ENCODE measurements around the gene ABHD6.

Gene ABHD6

GRCh38 chr3:58331593-58332152 is 94.1 kb downstream of the ABHD6 start:
- Histone ChIP-seq H3K36me3 (ENCODE audit: control insufficient read depth, insufficient read depth, low read length) (no peaks in the 10 kb centered on the region), H3K4me3 (replicated peaks; ENCODE audit: low read depth, low read length) (no peak overlapping the region), H3K27me3 (replicated peaks; ENCODE audit: control insufficient read depth, insufficient read depth, low read length) (no peaks in the 10 kb centered on the region)
- TF ChIP-seq, protein P1, sequence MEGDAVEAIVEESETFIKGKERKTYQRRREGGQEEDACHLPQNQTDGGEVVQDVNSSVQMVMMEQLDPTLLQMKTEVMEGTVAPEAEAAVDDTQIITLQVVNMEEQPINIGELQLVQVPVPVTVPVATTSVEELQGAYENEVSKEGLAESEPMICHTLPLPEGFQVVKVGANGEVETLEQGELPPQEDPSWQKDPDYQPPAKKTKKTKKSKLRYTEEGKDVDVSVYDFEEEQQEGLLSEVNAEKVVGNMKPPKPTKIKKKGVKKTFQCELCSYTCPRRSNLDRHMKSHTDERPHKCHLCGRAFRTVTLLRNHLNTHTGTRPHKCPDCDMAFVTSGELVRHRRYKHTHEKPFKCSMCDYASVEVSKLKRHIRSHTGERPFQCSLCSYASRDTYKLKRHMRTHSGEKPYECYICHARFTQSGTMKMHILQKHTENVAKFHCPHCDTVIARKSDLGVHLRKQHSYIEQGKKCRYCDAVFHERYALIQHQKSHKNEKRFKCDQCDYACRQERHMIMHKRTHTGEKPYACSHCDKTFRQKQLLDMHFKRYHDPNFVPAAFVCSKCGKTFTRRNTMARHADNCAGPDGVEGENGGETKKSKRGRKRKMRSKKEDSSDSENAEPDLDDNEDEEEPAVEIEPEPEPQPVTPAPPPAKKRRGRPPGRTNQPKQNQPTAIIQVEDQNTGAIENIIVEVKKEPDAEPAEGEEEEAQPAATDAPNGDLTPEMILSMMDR (IDR thresholded peaks at IDR 0.05; ENCODE audit: insufficient read depth, low read length, poor library complexity, severe bottlenecking): no peak
- DNase-seq (ENCODE audit: extremely low read depth, insufficient read length): no peak

DNA sequence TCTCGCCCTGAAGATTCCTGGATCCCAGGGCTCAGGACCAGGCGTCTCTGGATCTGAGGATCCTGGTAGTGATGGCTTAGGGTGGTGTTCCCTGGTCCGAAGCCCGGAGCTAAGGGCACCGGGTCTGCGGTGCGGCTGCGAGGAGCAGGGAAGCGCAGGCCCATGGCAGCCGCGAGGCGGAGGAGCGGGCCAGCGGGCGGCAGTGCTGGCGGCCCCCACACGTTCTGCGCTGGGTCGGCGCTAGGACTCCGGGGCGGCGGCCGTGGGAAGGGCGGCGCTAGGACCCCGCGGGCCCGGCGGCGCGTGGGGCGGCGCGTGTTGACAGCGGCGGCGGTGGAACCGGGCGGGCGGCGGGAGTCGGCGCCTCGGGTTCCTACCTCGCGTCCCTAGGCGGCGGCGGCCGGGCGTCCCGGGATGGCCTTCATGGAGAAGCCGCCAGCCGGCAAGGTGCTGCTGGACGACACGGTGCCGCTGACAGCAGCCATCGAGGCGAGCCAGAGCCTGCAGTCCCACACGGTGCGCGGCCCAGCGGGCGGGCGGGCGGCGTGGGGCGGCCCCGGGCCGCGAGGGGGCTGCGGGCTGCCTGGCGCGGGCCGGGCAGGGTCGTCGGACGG is 95.1 kb downstream of the ABHD6 start, which contains the start of gene PXK:
Gene PXK, plus strand, starts transcription at position 318 of the 614 bp plus-strand sequence. Its CDS starts 97 bp downstream, at position 415.
- peak within 1 kb of the TSS; percentile 64 for H3K4me3 ChIP-seq (replicated peaks; ENCODE audit: low read depth, low read length)
- H3K27me3 ChIP-seq (replicated peaks; ENCODE audit: control insufficient read depth, insufficient read depth, low read length): no peaks in the 10 kb centered on the region
- TF ChIP-seq, protein P1 (IDR thresholded peaks at IDR 0.05; ENCODE audit: insufficient read depth, low read length, poor library complexity, severe bottlenecking): peak; percentile 11
- H3K36me3 ChIP-seq (ENCODE audit: control insufficient read depth, insufficient read depth, low read length): no peaks in the 10 kb centered on the region
- peak; percentile 88 for DNase-seq (ENCODE audit: extremely low read depth, insufficient read length)

DNA sequence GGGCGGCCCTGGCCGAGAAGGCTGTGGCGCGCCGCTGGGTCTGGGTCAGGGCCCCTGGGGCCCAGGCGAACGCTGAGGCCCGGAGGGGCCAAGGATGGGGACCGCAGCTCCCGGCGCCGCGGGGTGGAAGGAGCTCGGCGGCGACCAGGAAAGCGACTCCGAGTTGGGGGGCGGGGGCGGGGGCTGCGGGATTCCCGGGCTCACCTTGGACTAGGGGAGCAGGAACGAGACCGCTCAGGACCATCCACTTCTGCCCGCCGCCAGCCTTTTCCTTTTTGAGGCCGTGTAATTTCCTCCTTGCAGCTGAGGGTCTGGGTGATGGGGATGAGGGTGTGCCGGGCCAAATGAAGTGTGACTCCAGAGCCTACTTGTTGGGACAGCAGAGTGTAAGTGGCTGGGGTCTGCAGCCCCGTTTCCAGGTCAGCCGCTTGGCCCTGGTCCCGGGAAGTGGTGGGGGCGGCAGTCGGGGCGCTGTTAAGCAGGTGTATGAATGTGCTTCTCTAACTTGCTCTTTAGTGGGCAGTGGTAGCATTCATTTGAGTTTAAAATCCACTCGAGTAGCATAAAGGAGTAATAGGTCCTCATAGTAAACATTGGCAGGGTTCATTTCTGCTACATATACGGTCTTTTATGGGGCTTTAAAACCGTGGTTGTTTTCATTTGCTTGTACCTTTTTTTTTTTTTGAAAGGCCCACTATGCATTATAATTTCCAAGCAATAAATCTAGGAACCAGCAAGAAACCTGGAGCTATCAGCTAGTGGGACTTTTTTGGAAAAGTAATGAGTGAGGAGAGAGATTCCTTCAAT is 95.8 kb downstream of the ABHD6 start:
- Histone ChIP-seq H3K4me3 (replicated peaks; ENCODE audit: low read depth, low read length) (peak overlapping the region; percentile 64), H3K36me3 (ENCODE audit: control insufficient read depth, insufficient read depth, low read length) (no peaks in the 10 kb centered on the region), H3K27me3 (replicated peaks; ENCODE audit: control insufficient read depth, insufficient read depth, low read length) (no peaks in the 10 kb centered on the region)
- DNase-seq (ENCODE audit: extremely low read depth, insufficient read length): peak; percentile 60
- TF ChIP-seq, protein P1 (IDR thresholded peaks at IDR 0.05; ENCODE audit: insufficient read depth, low read length, poor library complexity, severe bottlenecking): peak; percentile 39

GRCh38 chr3:58334013-58334321 is 96.4 kb downstream of the ABHD6 start:
- DNase-seq (ENCODE audit: extremely low read depth, insufficient read length): no peak
- Histone ChIP-seq H3K4me3 (replicated peaks; ENCODE audit: low read depth, low read length) (peak overlapping the region; percentile 64), H3K27me3 (replicated peaks; ENCODE audit: control insufficient read depth, insufficient read depth, low read length) (no peaks in the 10 kb centered on the region), H3K36me3 (ENCODE audit: control insufficient read depth, insufficient read depth, low read length) (no peaks in the 10 kb centered on the region)
- TF ChIP-seq, protein P1 (IDR thresholded peaks at IDR 0.05; ENCODE audit: insufficient read depth, low read length, poor library complexity, severe bottlenecking): no peak

DNA sequence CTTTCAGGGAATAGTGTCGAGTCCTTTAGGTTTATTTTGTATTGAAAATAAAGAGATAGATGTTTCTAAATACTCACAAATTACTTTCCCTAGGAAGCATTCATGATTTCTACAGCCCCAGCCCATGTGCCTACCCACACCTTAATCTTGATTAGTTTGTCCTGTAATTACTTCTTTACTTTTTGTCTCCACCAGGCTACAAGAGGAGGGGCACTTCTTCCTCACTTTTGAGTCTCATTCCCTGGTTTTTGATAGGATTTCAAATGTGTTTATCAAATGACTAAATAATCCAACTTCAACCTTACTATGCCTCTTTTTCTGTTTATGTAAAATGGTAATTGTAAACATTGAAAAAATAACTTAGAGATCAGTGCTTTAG is 96.9 kb downstream of the ABHD6 start:
- DNase-seq (ENCODE audit: extremely low read depth, insufficient read length): no peak
- Histone ChIP-seq H3K4me3 (replicated peaks; ENCODE audit: low read depth, low read length) (peak overlapping the region; percentile 64), H3K27me3 (replicated peaks; ENCODE audit: control insufficient read depth, insufficient read depth, low read length) (no peaks in the 10 kb centered on the region), H3K36me3 (ENCODE audit: control insufficient read depth, insufficient read depth, low read length) (no peaks in the 10 kb centered on the region)
- TF ChIP-seq, protein P1 (IDR thresholded peaks at IDR 0.05; ENCODE audit: insufficient read depth, low read length, poor library complexity, severe bottlenecking): no peak

Measured in GM06990 (cell line).